Measurements from ENCODE around the gene PSMA5.
"Not testable (repeated sequence)": the region's sequence is repeated elsewhere in the genome, so short reads cannot be mapped to it uniquely, and the experiment has no call there.

Gene PSMA5

GRCh38 chr1:109432336-109432735, 6.1 kb upstream of the PSMA5 start:
- no peak for DNase-seq

DNA sequence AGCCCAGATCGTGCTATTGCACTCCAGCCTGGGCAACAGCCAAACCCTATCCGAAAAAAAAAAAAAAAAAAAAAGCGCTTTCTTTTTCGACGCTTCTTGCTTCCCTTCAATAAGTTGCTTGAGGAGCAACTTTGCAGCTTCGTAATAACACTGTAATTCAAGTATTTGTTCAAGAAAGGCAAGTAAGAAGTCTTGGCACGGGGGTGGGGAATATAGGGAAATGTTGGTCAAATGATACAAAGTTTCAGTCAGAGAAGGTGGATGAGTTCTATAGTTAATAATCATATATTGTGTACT, 871 bp upstream of the PSMA5 start:
- no peak for DNase-seq

DNA sequence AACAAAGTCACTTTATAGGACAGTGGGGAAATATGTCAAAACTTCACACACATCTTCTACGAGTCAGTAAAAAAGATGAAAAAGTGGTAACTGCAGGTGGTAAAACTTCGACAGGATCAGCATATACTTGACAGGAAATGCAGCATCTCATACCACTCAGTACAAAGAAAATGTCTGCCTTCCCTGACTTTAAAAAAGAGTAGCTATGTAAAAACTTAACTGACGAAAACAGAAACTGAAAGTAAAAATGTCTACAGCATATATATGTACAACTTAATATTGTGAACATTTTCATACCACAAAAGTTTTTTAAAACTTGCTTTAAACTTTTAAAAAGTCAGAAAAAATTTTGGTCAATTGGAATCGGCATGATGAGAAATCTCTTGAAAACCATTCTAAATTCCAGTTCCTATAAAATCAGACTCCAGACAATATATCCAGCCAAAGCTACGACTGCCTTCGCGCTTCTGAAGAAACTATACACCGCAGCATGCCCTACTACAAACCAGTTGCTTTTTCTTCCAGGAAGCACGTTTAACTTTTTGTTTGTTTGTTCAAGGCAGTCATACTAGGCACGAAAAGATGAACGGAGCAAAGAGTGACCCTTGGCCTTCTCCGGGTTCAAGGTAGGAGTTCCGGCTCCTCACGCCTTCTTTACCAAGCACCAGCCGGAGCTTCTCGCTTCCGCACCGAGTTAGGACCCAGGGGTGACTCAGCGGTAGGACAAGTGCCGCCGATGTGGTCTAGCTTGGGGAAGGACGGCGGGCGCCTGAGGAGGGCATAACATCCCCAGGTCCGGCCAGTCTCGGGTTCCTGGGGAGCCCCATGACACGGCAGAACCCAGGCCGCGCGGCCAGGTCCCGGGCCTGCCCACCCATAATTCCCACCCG, 612 bp downstream of the PSMA5 start:
- DNase-seq, result peak; percentile 61

- no peak for DNase-seq
These were observed 2.8 kb downstream of the PSMA5 start for GRCh38 chr1:109423498-109423897.

DNA sequence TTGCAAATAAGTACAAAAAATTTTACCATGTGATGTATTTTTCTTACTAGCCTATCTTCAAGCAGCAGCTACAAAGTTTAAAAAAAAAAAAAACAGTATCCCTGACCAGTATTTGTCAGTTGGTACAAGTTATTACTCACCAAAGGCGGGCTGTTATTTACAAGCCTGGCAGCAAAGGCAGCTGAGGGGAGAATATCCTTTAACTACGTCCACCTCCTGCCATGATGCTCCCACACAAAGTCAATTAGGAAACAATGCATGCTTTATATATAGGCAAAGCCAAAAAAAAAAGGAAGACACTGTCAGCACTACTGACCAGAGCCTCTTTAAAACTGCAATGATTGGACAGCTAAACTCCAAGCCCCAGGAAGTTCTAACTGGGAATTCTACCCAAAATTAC, 13.7 kb downstream of the PSMA5 start:
- no peak for DNase-seq

DNA sequence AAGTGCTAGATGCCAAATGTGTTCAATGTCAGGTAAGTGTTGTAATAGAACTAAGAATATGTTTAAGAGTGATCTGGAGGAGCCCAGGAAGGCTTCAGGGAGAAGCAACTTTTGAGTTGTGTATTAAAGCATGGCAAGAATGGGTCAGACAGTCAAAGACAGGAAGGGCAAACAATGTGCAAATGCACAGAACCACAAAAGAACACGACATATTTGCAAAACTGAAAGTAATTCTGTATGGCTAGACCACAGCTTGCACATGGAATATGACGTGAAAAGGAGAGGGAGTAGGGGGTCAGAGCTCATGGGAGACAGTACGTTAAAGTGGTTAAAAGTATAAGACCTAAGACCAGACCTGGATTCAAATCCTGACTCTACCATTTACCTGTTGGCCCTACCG, 21.4 kb downstream of the PSMA5 start:
- no peak for DNase-seq

GRCh38 chr1:109402025-109402424, 24.2 kb downstream of the PSMA5 start:
- no peak for DNase-seq

DNA sequence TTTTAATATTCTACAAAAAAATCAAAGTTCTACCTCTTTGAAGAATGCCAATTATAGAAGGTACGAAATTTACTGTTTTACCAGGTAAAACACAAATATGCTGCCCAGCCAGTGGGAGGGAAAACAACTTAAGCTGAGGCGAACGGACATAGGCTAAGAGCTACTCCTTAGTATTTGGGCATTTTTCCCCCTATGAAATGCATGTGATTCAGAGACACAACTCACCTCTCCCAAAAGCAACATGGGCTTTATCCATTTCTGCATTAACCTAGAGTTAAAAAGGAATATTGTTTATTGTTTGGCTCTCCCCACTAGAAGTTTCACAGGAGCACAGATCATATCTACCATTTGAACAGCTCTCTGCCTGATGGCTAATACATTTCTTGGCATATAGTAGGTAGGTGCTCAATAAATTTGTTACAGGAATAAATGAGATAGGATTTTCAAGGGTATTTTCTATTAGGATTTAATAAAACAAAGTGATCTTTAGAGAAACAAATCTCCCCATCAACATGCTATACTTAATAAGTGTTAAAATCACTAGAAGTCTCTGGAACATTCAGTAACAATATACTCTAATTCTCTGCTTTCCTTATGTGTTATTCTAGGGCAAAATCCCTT, 26.1 kb downstream of the PSMA5 start:
- no peak for DNase-seq

DNA sequence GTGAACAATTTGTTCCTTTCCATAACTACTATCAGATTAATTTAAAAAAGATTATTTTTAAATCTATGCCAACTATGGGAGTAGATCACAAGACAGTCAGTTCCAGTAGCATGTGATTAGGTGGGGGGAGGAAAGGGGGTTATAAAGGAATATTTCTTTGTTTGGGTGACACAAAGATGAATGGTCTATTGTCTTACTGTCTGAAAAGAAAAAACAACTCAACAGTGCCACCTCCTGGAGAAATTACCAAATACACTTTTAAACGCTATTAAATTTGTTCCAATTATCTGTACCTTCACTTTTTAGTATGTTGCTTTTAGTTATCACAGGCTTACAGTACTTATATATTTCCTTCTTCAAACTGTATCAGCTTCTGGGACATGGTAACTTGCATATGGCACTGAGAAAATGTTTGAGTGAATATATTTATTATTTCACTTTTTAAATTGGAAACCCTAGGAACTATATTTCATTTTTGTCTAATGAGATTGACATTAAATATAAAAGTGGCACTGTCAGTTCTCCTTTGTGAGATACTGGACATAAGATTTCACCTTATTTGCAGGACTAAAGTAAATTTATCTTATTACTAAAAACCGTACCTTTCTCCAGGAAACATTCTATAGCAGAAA, 26.8 kb downstream of the PSMA5 start:
- peak; percentile 14 for DNase-seq

DNA sequence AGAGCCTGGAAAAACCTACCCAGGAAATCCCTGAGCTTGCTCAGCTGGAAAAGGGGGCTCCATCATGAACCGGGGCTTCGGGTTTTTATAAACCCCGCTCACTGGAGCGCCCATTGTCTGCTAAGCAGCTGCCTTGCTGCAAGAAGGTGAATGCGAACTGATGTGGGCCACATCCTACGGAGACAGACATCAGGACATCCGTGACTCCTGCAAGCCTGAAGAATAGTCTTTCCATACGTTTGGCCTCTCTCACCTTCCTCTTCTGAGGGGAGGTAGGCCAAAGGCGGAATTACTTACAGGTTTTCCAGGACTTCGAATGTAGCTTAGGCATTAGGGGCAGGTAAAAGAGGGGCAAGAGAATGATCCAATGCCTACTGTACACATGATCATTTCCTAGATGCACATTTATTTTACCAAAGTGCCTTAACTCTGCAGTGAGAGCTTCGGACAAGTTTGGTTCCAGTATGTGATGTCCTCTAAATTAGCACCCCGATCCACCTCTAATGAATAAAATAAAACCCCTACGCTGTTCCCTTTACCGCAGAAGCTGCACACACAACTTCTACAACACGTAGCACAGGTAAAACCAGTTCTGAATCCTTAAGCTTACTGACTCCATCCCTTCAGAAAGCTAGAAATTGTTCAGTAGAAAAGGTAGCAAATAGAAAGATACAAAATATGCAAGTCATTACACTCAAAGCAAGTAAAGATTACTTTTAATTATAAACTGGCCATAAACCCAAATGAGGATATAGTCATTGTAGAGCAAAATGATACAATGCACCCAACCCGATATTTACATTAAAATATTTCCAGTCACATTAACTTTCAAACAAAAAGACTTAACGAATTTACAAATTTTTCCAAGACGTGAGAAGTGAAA, 27.7 kb downstream of the PSMA5 start:
- no peak for DNase-seq

DNA sequence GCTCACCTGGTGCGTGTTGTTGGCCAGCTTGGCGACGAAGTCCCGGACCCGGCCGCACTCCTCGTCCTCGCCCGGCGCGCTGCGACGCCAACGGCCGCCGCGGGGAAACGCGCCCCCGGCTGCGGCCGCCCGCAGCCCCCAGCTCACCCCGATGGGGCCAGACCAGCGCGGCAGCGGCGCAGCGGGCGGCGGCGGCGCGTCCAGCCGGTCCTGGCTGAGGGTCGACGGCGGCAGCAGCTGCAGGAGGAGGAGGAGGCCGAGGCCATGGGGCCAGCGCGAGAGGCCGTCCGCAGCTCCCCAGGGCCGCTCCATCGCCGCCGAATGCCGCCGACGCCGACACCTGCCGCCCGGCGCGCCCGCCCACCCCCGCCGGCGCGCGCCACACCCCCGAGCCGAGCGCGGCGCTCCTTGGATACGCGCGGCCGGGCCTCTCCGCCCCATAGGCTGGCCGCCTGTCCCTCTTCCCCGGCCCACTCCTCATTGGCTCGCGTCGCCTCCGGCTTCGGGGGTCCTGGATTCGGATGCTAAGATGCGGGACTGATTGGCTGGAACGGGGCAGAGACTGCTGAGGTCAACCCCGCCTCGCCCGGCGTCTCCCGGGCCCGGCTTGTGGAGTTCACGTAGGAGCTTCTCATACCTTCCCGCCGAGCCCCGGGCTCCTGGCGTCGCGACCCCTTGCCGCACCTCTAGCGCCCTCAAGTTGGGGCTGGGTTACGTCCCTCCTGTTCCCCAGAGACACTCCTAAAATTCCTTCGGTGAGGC, 28.5 kb downstream of the PSMA5 start, which contains the start of gene SORT1:
SORT1 (minus strand) TSS at position 338 of the 762 bp plus-strand sequence; CDS start at position 312, 26 bp downstream.
- DNase-seq, result peak; percentile 57

DNA sequence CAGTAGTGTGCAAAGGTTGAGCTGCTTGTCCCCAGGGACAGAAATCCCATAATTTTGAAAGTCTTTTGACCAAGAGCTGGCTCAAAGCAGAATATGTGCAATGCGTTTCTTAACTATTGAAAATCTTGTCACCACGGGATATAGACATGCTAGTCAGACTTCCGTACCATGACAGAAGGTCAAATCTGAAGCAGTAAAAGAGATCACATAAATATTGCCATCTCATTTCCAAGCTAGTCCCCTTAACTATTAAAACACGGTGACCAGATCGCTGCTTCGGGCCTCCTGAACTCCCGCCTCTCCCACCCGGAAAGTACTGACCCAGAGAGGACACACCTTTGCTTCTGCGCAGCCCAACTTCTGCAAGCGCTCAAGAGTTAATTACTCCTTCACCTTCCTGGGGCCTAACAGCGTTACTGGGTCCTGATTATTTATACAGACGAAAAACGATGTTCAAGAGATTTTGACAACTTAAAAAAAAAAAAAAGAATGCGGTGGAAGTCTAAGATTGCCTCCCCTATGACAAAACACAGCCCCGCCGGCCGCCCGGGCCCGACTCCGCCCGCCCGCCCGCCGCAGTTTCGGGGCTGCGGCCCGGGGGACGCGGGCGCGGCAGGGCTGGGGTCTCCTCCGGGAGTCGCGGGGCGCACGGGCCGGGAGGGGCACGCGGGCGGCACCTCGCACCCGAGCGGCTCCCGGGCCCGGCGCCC, 29.2 kb downstream of the PSMA5 start:
- DNase-seq, result peak; percentile 5

DNA sequence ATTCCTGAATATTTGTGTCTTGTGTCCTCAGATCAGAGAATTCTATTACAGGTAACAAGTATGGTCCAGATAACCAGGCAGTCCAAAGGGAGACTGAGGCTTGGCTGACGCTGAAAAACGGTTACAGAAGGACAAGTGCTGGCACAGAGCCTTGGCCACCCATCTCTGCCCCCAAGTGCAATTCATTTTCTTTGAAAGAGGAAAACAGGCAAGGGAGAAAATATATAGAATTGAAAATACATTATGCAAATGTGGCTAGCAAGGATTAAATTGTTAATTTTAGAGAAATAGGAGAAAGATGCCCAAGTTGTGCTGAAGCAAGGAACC, 29.8 kb downstream of the PSMA5 start:
- DNase-seq, result no peak

DNA sequence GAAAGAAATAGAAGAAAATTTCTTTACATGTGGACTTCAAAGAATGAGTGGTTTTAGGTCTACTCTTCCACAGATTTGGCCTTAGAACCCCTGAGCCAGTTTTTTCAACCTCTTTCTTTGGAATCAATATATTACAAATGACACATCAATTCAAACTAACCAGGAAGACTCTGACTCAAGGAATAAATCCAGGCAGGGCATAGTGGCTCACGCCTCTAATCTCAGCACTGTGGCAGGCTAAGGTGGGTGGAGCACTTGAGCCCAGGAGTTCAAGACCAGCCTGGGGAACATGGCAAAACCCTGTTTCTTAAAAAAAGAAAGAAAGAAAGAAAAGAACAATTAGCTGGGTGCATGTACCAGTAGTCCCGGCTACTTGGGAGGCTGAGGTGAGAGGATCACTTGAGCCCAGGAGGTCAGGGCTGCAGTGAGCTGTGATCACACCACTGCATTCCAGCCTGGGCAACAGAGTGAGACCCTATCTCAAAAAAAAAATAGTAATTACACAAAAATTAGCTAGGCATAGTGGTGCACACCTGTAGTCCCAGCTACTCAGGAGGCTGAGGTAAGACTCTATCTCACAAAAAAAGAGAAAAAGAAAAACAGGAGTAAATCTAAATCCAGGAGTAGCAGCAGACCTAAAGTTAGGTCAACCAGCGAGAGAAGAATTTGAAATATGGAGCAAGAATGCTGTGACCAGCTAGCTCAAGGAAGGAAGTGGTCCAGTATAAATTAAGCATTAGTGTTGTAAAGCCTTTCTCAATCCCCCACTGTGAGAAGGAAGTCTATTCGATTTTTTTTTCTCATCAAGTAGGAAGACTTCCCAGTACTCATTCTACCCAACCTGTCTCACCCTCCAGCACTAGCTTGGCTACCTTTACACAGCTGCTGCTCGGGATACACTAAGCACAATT, 30.4 kb downstream of the PSMA5 start:
- no peak for DNase-seq

GRCh38 chr1:109395282-109395599, 31.0 kb downstream of the PSMA5 start:
- not testable (repeated sequence) for DNase-seq

DNA sequence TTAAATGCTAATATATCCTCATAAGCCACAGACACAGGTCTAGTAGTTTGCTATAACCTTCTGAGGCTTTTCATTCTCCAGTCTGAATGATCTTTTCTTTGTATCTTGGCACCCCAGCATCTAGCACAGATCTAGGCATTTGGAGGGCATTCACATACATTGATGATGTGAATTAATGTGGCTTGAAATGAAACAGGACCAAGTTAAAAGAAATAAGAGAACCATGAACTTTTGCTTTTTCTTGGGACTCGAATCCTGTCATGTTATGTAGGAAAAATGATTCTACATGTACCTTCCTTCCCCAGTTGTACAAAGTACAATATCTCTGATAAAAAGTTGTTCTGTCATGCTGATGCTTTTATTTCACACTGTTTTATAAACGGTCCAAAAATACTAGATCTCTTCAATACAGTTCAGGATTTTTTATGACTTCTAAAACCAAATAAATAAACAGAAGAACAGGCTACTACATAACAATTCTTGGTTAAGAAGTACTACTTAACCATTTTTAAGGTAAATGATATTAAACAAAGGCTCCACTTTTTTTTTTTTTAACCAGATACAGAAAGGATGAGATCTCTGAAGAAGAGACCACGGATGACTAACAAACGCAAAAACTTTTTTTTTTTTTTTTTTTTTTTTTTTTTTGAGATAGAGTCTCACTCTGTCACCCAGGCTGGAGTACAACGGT, 31.5 kb downstream of the PSMA5 start:
- no peak for DNase-seq

- no peak for DNase-seq
These were observed 32.5 kb downstream of the PSMA5 start for GRCh38 chr1:109393617-109394233.

DNA sequence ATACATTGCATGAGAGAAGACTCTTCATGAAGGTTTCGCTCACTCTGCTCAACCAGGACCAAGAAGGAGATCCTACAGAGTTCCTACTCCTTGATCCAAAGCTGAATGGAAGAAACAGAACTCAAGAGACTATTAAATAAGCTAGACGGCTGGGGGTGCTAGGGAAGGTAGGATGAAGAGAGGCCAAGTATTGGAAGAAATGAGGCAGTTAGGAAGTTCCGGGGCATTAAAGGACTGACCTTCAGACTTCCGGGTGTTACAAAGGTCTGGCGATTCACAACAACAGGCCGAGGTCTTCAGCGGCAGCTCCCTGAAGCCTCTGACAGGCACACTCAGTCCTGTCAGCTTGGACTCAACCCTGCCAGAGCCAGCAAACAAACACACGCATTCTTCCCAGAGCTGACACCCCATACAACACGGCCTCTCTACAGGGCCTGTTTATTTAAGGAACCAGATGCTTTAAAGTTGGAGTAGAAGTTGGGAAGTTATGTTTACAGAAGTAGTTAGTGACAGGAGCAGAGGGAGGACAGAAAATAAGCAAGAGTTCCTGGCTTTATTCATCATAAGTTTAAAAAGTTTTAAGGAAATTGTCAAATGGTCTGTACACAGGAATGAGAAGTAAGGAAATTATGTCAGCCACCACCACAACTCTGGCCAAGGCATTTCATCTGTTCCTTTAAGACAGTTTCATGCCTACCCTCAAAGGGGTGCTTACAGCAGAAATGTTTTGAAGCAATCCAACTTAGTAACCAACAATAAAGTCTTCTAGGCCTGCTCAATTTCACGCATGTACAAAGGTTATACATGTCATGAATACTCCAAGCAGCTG, 33.2 kb downstream of the PSMA5 start:
- no peak for DNase-seq
